Measurements from ENCODE around the gene CIAO2B. TPM values are rescaled to one million over a fixed set of nuclear protein-coding genes. Genes with fewer than 3 reads are reported as not detected.

CIAO2B gene
- total and polyA plus RNA-seq, 2 donors (not counting 3 experiments of a cell fraction or from before 2014, with no cell fraction given) = 78.7 to 314 TPM

DNA sequence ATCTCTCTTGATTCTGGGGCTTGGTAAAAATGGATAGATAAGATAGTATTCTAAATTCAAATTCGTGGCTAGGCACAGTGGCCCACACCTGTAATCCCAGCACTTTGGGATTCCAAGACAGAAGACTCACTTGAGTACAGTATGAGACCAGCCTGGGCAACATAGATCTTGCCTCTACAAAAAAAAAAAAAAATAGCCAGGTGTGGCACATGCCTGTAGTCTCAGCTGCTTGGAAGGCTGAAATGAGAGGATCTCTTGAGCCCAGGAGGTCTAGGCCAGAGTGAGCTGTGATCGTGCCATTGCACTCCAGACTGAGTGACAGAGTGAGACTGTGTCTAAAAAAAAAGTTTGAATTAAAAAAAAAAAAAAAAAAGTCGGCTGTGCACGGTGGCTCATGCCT is 44.6 kb downstream of the CIAO2B start:
- H3K4me2 ChIP-seq (ENCODE audit: insufficient read depth, low read length) = no peak overlapping the region
- H3K27me3 ChIP-seq (ENCODE audit: control insufficient read depth in 2 of 2, insufficient read depth in 2 of 2, low read length in 2 of 2) = no peaks in the 10 kb centered on the region
- dilution Hi-C loops (cut with MboI; ENCODE audit: extremely low pct_ligation_motif_present, low sequenced_read_pairs) = no loop called here
- no peak overlapping the region for H3K4me3 ChIP-seq (replicated peaks in 1 of 3; ENCODE audit: insufficient read depth in 1 of 3, low read depth in 1 of 3, low read length in 3 of 3)
- intact Hi-C loops (cut with micrococcal nuclease) = loop anchor here (10.0 kb wide), 1 partner anchor 1965 kb away; no protein-coding TSS in a partner anchor
- no peak for TF ChIP-seq POLR2AphosphoS5 (IDR thresholded peaks at IDR 0.05; ENCODE audit: insufficient read depth, low read depth, low read length)
- TF ChIP-seq POLR2A (IDR thresholded peaks at IDR 0.05; ENCODE audit: low read depth, low read length) = no peak
- TF ChIP-seq MAX (IDR thresholded peaks at IDR 0.05; ENCODE audit: insufficient read depth, insufficient read length) = no peak
- TF ChIP-seq EZH2 (IDR thresholded peaks at IDR 0.05; ENCODE audit: borderline replicate concordance, low read depth, low read length, severe bottlenecking) = no peak
- no peak for TF ChIP-seq CTCF (IDR thresholded peaks at IDR 0.05; ENCODE audit: extremely low read depth in 1 of 2, insufficient read depth in 1 of 2, low read depth in 1 of 2, low read length in 2 of 2)
- no peak for TF ChIP-seq MYC (IDR thresholded peaks at IDR 0.05; ENCODE audit: low read depth, low read length)
- no peak for TF ChIP-seq GATA2 (IDR thresholded peaks at IDR 0.05; ENCODE audit: insufficient read depth, insufficient read length, low read depth, low read length)
- no peak for TF ChIP-seq JUN (IDR thresholded peaks at IDR 0.05; ENCODE audit: borderline replicate concordance, insufficient read depth, insufficient read length, low read depth)
- TF ChIP-seq FOS (IDR thresholded peaks at IDR 0.05; ENCODE audit: borderline replicate concordance, insufficient read depth, low read length) = no peak
- no peaks in the 10 kb centered on the region for H3K4me1 ChIP-seq (ENCODE audit: control insufficient read depth, extremely low read depth, insufficient read depth, low read length)
- no peaks in the 10 kb centered on the region for H3K79me2 ChIP-seq (ENCODE audit: control insufficient read depth, insufficient read depth, low read length)
- no peaks in the 10 kb centered on the region for H3K9me1 ChIP-seq (replicated peaks; ENCODE audit: control insufficient read depth, extremely low read depth, insufficient read depth, low read length)
- H2AFZ ChIP-seq (ENCODE audit: low read depth, low read length) = no peak overlapping the region
- no peak overlapping the region for H3K9ac ChIP-seq (replicated peaks; ENCODE audit: extremely low read depth, insufficient read depth, low read length)
- BruUV-seq (replicated peaks) = no TSS peak
- H4K20me1 ChIP-seq (replicated peaks; ENCODE audit: control insufficient read depth, extremely low read depth, insufficient read depth, low read length) = peaks cover 4% of the 10 kb centered on the region
- peaks cover 3 to 7% of the 10 kb centered on the region in 2 experiments for H3K36me3 ChIP-seq (ENCODE audit: control insufficient read depth in 2 of 2, extremely low read depth in 1 of 2, insufficient read depth in 2 of 2, low read length in 2 of 2)
- no peak for DNase-seq (ENCODE audit: low read depth, low spot score)
- ChIA-PET POLR2A (no interaction called here), CTCF (interaction anchor here (0.7 to 1.8 kb wide), 5 partner anchors 8 to 227 kb away, joined by 3 to 12 read pairs (median 6); partner anchors contain the start of gene NAE1)
- no peak for FAIRE-seq
- H3K27ac ChIP-seq (ENCODE audit: insufficient read depth, low read depth, low read length) = no peak overlapping the region
- no peaks in the 10 kb centered on the region for H3K9me3 ChIP-seq (replicated peaks; ENCODE audit: control insufficient read depth, insufficient read depth, low read length)
